Suppressor macrophage treated with lipopolysaccharide for 4 hours (primary cell): ENCODE results near the gene MEOX1.

Source experiments
- DNase-seq: peaks from one replicate; pipeline ENCODE4 v3.0.0-alpha.2; 2020

Gene MEOX1

DNA sequence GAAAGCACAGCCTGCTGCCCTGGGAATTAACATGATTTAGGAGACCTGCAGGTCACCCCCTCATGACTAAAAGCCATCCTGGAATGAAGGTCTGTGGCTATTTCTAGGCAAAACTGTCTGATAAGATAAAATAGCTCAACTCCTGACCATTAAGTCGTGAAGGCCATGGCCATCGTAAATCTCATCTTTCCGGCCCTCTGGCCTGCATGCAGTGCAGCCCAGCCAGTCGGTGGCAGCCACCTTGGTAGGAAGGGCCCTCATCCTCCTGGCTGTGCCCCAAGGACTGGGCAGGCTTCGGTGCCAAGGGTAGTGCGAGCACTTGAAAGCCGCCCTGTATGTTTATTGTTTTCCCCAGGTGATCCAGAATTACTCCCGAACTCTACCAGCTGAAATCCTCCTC, 18.2 kb upstream of the MEOX1 start:
- no peak for DNase-seq

DNA sequence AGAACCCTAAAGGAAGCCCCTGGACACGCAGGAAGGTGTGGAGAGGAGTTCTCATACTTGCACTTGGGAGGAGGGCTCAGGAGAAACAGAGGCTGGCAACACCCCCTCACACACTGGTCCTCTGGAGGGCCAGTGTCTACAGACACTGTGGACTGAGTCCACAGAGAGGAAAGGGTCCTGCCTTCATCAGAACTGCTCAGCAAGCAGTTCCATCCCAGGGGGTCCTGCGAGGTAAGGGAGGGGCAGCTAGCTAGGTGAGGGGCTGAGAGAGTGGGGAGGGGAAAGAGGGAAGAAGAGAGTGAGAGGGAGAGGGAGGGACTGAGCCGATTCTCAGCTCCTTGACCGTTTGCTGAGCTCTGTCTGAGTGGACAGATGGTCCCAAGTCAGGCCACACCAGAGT, 17.7 kb upstream of the MEOX1 start:
- no peak for DNase-seq

DNA sequence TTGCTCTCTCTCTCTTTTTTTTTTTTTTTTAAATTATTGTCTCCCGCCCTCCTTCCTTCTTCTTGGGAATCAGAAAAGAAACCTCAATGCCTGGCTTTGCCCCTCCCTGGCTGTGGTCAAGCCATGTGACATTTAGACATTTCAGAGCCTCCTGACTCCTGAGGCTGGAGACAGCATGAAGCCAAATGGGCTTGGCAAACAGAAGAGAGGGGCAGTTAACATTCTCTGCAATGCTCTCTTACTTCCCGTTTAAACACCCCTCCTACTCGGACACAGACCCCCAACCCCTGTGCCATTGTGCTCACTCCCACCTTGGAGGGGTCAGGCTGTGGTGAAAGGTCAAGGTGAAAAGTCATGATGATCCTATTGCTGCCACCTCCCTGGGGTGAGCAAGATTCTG, 14.7 kb upstream of the MEOX1 start:
- DNase-seq: peak; percentile 78

DNA sequence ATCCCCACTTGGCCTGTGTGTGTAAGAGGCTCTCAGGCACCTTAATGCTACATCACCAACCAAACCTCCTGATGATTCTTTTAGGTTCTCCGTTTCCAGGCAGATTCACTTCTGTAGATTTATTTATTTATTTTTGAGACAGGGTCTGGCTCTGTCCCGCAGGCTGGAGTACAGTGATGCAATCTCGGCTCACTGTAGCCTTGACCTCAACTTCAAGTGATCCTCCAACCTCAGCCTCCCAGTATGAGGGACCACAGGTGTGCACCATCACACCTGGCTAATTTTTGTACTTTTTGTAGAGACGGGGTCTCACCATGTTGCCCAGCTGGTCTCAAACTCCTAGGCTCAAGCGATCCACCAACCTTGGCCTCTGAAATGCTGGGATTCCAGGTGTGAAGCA, 12.7 kb upstream of the MEOX1 start:
- no peak for DNase-seq

DNA sequence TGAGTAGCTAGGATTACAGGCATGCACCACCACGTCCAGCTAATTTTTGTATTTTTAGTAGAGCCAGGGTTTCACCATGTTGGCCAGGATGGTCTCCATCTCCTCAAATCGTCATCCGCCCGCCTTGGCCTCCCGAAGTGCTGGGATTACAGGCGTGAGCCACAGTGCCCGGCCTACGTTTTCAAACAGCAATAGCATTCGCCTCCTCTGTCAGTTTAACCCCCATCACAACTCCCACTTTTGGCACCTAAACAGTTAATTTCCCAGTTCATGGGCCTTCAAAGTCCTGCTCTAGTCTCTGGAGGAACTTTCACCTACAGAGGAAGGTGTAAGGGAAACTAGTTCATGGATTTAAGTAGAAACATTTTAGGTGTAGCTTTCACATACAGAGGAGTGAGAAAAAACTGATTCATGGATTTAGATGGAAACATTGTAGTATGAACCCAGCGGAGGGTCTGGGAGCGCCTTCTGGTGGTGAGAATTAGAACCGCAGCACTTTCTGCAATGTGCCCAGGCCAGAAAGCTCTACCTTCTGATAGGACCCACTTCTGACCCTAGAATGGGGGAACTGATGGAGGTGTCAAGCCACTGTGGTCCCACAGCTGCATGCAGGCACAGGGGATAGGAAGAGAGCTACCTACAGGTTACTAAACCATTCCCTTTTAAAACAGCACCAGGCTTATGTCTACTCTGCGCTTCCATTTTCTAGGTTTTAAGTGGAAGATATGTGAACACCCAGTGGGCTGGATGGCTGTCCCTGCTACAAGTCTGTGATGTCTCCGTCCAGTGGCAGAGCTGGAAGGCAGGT, 12.0 kb upstream of the MEOX1 start:
- peak; percentile 78 for DNase-seq

DNA sequence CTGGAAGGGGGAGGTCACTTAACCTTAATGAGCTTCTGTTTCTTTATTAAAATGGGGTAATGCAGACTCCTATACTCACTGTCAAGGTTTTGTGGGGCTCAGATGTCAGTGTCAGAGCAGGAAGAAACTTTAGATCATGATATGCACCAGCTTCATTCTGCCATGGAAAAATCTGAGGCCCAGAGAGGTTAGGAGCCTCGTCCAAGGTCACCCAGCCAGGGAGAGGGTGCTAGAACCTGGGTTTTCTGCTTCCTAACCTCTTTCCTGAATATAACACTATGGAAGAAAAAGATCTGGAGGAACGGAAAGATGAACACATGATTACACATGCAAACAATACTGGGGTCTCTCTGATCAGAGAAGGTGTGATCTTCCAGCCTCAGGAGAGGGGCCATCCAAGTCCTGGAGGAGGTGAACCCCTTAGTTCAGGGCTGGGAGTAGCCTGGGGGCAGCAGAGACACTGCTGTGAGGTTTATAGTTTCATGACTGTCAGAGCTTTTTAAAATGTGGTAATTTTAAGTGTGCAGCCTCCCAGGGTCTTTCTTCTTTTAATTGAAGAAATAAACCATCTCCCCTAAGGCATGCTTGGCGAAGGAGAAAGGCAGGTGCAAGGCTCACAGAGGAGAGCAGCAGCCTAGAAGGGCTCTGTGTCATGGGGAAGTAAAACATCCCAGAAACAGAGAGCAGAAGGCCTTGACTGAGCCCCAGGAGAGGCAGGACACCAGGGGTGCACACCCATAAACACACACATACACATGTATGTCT, 10.2 kb upstream of the MEOX1 start:
- DNase-seq: no peak

DNA sequence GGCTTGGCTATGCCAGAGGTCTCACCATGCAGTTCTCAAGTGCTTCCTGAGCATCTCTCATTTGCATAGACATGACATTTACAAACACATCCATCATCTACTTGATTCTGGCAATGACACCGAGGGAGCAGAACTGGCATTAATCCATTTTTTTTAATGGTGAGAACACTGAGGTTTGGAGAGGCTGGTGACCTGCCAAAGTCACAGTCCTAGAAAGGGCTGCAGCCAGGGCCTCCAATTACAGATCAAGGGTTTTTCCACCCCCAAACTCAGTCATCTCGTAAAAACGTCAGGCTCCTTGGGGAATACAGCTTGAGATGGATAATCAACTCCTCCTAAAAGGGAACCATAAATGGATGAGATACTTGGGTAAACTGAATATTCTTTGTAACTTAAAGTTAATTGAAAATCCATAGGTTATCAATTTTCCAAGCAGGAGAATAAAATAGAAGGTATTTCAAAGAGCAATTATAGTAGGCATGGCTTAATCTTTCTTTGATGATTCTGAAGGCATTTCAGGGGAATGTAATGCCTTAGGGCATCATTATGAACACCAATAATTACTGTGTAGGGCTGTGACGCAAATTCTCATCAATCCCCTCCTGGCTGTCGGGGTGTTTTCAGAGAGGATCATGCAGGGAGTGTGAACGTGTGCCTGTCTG, 9.4 kb upstream of the MEOX1 start:
- DNase-seq: no peak

DNA sequence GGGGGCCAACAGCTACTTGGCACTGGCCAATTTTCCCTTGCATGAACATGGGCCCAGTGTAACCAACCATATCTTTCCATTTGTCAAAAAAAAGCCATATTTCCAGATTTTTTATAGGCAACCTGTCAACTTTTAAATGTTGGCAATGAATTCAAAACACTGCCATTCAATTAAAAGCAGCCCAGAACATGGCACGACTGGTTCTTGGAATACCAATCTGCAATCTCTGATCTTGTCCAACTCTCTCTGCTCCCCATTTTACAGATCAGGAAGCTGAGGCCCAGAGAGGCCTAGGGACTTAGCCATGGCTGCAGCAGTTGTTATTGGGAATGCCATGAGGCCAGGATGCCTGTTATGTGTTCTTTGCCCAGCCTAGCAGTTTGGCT, 8.9 kb upstream of the MEOX1 start:
- DNase-seq: no peak

DNA sequence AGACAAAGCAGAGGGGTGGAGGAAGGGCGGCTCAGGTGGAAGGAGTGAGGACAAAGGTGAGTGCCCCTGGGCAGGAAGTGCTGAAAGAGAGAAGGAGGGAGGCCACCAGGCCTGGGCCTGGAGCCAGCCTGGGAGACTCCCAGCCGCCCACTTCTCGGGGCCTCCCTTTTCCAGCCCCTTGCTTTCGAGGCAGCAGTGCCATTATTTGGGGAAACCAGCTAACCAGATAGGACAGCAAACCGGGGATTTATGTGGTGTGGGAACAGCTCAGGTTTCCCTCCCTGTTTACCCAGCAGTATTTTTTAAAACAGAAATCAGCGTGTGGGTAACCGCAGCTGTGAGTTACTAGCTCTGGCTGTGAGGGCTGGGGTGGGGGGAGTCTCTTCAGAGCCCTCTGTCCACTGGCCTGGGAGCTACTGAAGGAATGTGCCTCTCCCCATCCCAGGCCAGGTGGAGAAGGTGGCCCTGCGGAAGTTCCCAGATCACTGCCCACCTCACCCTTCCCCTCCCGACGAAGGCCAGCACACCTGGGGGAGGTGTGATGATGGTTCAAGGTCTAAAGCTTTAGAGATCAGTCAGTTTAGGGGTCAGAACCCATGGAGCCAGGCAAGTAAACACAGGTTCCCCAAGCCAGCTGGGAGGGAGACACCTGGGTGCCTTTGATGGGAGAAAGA, 8.4 kb upstream of the MEOX1 start:
- DNase-seq: no peak

DNA sequence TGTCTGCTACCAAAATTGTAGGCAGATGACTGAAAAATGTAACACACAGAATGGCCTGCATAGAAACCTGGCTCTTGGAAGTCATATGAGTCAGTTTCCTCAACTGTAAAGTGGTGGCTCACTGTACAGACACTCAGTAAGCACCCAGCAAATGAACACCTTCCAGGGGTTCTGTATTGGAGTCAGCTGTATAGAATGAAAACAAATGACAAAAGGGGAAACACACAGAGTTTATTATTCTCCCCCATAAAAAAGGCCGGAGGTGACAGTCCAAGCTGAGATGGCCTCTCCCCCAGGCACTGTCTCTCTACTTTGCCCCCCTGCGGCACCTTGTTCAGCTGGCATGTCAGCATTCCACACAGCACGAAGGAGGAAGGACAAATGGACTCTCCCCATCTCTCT, 6.2 kb upstream of the MEOX1 start:
- no peak for DNase-seq

DNA sequence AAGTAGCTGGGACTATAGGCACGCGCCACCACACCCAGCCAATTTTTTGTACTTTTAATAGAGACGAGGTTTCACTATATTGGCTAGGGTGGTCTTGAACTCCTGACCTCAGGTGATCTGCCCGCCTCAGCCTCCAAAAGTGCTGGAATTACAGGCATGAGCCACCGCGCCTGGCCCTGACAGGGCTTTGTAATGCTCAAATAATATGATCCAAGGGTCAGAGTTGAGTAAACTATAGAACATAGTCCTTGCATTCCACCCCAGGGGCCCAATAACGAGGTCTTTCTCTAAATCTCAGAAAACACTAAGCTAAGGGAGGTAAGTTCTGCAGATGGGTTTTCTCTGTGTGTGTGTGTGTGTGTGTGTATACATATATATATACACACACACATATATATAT, 5.8 kb upstream of the MEOX1 start:
- no peak for DNase-seq

DNA sequence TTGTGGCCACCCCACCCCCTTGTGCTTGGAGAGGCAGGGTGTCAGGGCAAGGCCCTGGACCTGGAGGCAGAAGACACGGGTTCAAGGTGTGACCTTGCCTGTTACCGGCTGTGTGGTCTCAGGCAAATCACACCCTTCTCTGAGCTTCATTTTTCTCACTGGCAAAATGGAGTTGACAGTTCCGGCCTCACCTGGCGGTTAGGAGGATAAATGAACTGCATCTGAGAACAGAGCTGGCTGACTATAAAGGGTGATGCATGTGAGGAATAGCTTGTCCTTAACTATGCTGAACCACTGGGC, 4.2 kb upstream of the MEOX1 start:
- DNase-seq: no peak

DNA sequence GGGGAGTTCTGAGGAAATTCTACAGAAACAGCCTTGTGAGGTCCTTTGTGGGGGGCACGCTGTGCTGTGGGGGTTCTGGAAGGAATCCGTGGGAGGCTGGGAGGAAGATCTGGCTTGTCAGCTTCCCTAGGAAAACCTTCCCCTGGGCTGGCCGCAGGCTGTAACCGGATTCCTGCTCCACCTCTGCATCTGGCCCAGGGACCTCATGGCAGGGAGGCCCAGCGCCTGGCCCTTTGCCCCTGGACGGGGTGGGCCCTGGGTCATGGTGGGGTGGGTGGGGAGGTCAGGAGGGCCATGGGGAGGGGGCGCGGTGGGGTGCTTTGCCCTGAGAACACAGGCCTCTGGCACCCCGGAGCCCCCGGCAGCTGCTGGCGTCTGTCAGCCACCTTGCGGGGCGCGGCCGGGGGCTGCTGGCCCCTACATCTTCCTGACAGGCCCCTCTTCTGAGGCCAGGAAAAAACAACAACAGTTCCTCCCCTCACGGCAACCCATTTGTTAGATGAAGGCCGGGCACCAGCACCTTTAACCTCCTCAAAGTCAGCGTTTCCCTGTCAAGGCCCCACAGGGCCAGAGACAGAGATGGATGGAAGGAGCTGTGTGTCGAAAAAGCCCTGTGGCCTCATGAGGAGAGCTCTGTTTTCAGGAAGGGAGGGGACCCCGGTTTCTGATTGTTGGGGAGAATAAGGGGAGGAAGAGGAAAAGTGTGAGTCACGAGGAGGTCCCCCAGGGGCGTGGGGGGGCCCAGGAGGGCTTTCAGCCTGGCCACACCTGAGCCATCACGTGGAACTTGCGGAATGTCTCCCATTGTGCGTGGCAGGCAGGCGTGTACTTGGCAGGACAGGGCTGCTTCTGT, 3.6 kb upstream of the MEOX1 start:
- no peak for DNase-seq

DNA sequence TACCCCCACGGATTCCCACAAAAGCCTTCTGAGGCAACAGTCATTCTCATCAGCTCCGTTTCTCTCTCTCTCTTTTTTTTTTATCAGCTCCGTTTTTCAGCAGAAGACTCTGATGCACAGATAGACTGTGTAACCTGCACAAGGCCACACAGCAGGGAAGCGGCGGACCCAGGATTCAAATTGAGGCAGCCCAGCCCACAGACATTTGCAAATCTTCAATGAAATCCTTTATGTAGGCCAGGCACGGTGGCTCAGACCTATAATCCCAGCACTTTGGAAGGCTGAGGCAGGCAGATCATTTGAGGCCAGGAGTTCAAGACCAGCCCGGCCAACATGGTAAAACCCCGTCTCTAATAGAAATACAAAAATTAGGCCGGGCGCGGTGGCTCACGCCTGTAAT, 2.4 kb upstream of the MEOX1 start:
- no peak for DNase-seq

DNA sequence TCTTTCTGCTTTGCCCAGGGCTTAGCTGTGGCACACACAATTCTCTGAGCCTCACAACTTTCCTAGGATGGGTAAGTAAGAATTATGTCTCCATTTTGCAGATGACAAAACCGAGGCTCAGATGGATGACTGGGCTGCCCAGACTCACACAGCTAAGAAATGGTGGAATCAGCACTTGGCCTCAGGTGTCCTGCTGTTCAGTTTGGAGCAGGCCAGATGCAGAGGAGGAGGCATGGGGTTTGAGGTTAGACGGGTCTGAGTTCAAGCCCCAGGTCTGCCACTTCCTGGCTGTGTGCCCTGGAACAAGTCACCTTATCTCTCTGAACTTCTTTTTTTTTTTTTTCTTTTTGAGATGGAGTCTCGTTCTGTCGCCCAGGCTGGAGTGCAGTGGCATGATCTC, 1.7 kb upstream of the MEOX1 start:
- DNase-seq: no peak

DNA sequence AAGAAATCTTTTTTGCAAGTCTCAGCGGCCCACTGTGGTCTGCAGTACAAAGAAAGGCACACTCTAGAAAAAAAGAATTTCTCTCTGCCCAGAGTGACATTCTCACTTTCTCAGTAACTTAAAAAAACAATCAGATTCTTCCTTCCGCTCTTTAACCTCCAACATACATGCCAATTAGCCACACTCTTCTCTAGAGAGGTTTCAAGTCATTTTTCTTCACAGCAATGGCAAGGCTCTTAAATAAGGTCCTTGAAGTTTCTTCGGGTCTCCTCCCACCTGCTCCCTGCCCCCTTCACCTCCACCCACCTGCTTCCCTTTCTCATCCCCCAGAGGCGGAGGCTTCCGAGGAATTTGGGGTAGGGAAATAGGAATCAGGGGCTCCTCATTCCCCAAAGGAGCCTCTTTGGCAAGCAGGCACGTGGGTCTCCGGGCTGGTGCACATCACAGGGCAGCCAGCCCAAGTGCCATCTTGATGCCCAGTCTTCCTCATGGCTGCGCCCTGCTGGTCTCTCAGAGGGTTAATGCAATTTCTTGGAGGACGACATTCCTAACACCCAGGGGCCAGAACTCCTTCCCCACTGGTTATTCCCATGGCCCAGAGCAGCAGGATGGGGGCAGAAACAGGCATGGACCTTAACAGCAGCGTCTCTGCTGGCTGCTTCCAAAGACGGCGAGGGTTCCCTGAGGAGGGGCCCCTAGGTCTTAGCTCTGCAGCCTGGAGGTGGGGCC, 855 bp upstream of the MEOX1 start:
- DNase-seq: no peak

DNA sequence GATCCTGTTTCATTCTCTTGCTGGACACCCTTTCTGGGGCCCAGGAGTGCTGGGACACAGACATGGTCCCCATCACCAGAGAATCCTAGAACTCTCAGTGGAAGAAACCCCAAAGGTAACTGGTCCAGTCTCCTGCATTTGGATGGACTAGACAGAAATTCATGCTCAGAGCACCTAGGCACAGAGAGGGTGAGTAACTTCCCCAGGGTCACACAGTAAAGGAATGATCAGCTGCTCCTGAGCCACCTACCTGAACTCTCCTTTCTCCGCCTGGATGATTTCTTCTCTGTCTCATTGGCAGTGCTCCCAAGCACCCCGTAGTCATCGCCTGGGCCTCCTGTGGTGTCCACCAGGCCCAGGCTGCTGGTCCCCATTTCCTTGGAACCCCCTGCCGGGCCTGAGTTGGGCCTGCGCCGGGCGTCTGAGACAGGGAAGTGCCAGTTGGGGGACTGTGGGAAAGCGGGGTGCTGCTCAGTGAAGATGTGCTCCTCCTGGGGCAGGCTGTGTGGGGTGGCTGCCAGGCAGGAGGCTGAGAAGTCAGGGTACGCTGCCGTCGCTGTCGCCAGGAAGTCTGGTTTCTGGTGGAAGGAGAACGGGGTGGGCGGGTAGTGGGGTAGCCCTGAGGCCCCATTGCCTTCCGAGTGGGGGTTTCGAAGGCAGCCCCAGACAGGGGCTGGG, 767 bp downstream of the MEOX1 start:
- no peak for DNase-seq

DNA sequence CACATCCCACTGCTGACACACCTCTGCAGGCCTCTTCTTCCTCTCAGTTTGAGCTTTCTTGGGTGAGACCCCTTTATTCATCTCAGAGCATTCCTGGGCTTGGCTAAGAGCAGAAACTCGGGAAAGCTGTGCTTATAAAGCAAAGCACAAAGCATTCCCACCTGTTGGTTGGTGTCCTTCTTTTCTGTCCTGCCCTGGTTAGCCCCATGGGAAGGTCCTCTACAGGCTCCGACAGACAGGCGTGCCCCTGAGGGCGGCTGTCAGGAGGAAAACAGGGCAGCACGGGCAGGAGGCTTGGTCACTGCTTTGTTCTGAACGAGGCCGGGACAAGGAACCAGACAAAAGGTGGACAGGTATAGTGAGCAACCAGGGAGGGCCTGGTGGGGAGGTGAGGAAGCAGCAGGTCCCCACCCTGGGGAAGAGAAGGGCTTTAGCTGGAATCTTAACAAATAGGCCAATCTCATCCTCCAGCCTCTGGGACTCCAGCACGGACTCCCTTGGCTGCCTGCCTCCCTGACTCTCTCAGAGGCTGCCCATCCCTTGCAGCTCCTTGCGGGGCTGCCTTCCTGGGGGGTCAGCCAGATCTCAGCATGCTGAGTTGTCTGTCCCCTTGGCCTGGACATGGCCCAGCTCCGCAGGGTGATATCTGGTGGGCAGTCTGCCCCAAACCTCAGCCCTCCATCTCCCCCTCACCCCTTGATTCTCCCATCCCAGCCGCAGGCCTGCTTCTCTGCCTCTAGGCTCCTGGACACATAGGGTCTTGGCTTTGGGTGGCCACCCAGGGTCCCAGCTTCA, 1.7 kb downstream of the MEOX1 start:
- no peak for DNase-seq

DNA sequence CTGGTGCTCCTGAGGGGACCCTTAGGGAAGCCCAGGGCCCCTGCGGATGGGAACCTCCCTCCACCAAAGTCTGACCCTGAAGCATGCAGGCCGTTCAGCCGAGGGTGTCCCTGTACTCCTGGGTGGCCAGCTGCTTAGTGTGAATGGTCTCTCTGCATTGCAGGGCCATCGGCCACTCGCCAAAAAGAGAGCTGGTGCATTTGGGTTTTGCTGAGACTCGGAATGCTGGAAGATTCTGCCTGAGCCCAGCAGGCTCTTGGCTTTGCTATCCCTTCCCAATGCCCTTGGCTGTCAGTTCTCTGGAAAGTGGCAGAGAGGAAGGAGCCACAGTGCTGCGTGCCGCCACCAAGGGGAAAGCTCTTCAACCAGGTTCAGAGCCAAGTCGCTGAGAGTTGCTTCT, 2.8 kb downstream of the MEOX1 start:
- no peak for DNase-seq

DNA sequence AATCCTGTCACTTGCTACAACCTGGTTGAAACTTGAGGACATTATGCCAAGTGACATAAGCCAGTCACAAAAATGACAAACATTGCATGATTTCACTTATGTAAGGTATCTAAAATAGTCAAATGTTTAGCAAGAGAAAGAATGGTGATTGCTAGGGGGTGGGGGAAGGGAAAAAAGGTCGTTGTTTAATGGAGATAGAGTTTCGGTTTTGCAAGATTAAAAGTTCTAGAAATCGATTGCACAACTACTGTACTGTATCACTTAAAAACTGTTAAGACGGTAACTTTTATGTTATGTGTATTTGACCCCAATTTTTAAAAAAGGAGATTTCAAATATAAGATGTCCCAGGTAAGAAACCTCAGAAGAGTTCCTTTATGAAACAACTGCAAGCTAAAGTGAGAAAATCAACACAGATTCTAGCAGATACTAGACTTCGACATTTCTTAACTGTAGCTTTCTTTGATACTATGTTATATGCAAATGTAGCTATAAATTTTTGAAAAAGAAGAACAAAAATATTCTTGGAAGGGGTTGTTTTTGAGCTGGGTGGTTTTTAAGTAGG, 5.9 kb downstream of the MEOX1 start:
- DNase-seq: peak; percentile 69
